NCI-H524 treated with DMSO at 0.1 percent for 48 hours (cell line): ENCODE measurements around the gene NPLOC4.
"Not testable (repeated sequence)": the region's sequence is repeated elsewhere in the genome, so short reads cannot be mapped to it uniquely, and the experiment has no call there.

Source experiments
- DNase-seq: peaks from one replicate; lab custom pipeline; 2025; lab: John Stamatoyannopoulos, UW

NPLOC4 gene

GRCh38 chr17:81533339-81534141, 103.4 kb downstream of the NPLOC4 start:
- DNase-seq: no peak

GRCh38 chr17:81532490-81533287, 104.2 kb downstream of the NPLOC4 start:
- no peak for DNase-seq

- not testable (repeated sequence) for DNase-seq
These were observed 104.9 kb downstream of the NPLOC4 start for GRCh38 chr17:81531998-81532404.

GRCh38 chr17:81531013-81531412, 105.9 kb downstream of the NPLOC4 start:
- DNase-seq: not testable (repeated sequence)

GRCh38 chr17:81529437-81529803, 107.5 kb downstream of the NPLOC4 start:
- DNase-seq: no peak

- DNase-seq: no peak
These were observed 108.1 kb downstream of the NPLOC4 start for GRCh38 chr17:81528651-81529436.

GRCh38 chr17:81528384-81528650, 108.6 kb downstream of the NPLOC4 start:
- DNase-seq: no peak

- DNase-seq: no peak
These were observed 109.1 kb downstream of the NPLOC4 start, which contains the start of gene FSCN2 for GRCh38 chr17:81527591-81528383. FSCN2 (plus strand) TSS chr17:81528377; CDS start chr17:81528532, 155 bp downstream.

- no peak for DNase-seq
These were observed 110.0 kb downstream of the NPLOC4 start for GRCh38 chr17:81526662-81527571.

GRCh38 chr17:81524865-81525159, 112.1 kb downstream of the NPLOC4 start:
- DNase-seq: no peak

GRCh38 chr17:81524039-81524864, 112.7 kb downstream of the NPLOC4 start:
- DNase-seq: no peak

- DNase-seq: no peak
These were observed 113.4 kb downstream of the NPLOC4 start for GRCh38 chr17:81523402-81524038.

GRCh38 chr17:81522491-81523401, 114.2 kb downstream of the NPLOC4 start:
- no peak for DNase-seq

- no peak for DNase-seq
These were observed 116.7 kb downstream of the NPLOC4 start for GRCh38 chr17:81520021-81520901.

- no peak for DNase-seq
These were observed 117.5 kb downstream of the NPLOC4 start for GRCh38 chr17:81519284-81520020.

- no peak for DNase-seq
These were observed 118.1 kb downstream of the NPLOC4 start for GRCh38 chr17:81518785-81519283.
